ENCODE results near the gene VAV3.

Gene VAV3

DNA sequence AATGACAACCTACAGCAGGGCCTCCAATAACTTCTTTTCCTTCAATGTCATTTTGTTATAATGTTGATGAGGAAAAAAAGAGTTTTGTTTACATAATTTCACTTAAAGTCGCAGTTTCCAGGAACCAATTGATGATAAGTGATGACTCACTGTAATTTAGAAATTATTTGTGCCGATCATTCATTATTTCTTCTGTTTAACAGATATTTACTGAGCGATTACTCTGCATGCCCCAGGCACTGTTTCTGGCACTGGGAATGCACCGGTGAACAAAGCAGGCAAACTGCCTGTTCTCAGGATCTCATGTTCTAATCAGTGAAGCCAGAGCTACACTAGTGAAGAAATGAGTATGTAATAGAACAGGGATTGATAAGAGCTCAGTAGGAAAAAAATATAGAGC is 420.7 kb downstream of the VAV3 start:
- no peak overlapping the region for H2AFZ ChIP-seq (ENCODE audit: low read length)
- no peak overlapping the region for H2BK120ac ChIP-seq (ENCODE audit: low read depth, low read length)
- H3K9ac ChIP-seq (ENCODE audit: low read depth, low read length, poor library complexity), result no peak overlapping the region
- WGBS, 2 donors (ENCODE audit: extremely low coverage in 2 of 2, insufficient read length in 2 of 2, insufficient replicate concordance in 1 of 2), result no CpG with 5 or more reads among the region's 4 CpGs
- H3K36me3 ChIP-seq (replicated peaks in 1 of 2; ENCODE audit: control insufficient read depth in 2 of 2, insufficient read depth in 2 of 2, low read length in 2 of 2), result no peaks in the 10 kb centered on the region
- H2AK5ac ChIP-seq (ENCODE audit: low read depth, low read length), result no peak overlapping the region
- H4K91ac ChIP-seq (ENCODE audit: low read depth, low read length, poor library complexity), result no peak overlapping the region
- no peak overlapping the region for H3K4ac ChIP-seq (ENCODE audit: low read length)
- no peak overlapping the region for H2BK5ac ChIP-seq (ENCODE audit: low read length)
- H4K8ac ChIP-seq (ENCODE audit: low read depth, low read length), result no peak overlapping the region
- H2BK15ac ChIP-seq (ENCODE audit: low read length), result no peak overlapping the region
- no peaks in the 10 kb centered on the region for H3K27me3 ChIP-seq (ENCODE audit: control insufficient read depth in 3 of 3, insufficient read depth in 3 of 3, low read depth in 1 of 3, low read length in 3 of 3)
- H3K9me3 ChIP-seq (replicated peaks in 1 of 2; ENCODE audit: control insufficient read depth in 2 of 2, insufficient read depth in 1 of 2, low read depth in 1 of 2, low read length in 2 of 2), result no peaks in the 10 kb centered on the region
- no peak overlapping the region for H3K18ac ChIP-seq (ENCODE audit: low read length)
- no peak overlapping the region for H3K14ac ChIP-seq (ENCODE audit: low read length)
- no peak overlapping the region for H3K27ac ChIP-seq (replicated peaks; ENCODE audit: low read length)
- no peaks in the 10 kb centered on the region for H3K4me1 ChIP-seq (ENCODE audit: control insufficient read depth in 2 of 2, insufficient read depth in 1 of 2, low read depth in 1 of 2, low read length in 2 of 2)
- H3K23ac ChIP-seq (ENCODE audit: low read depth, low read length, poor library complexity), result no peak overlapping the region
- no peaks in the 10 kb centered on the region for H3K79me1 ChIP-seq (ENCODE audit: low read depth, low read length)
- H3K4me2 ChIP-seq (ENCODE audit: insufficient read depth, low read length, poor library complexity, severe bottlenecking), result no peak overlapping the region
- no peak for DNase-seq (ENCODE audit: low spot score)
- no peak overlapping the region for H2BK12ac ChIP-seq (ENCODE audit: low read length)
- H3K4me3 ChIP-seq (ENCODE audit: low read length in 2 of 2), result no peak overlapping the region

DNA sequence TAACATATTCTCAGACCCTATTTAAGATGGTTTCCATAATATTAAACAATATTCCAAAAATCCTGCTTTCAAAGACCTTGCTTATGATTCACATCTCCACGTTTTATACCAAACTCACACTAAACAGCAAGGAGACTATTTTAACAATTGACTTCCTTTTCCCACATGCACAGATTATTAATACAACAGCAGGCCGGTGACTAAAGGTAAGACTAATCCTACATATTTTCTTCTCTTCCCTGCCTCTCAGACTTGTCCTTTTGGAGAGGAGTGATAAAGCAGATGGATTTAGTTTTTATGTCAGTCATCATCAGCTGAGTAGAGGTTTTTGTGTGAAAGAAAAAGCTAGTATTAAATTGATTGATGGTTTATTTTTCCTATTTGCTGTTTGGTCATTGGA is 423.6 kb downstream of the VAV3 start:
- no peaks in the 10 kb centered on the region for H3K27me3 ChIP-seq (ENCODE audit: control insufficient read depth in 3 of 3, insufficient read depth in 3 of 3, low read depth in 1 of 3, low read length in 3 of 3)
- no peak overlapping the region for H3K4ac ChIP-seq (ENCODE audit: low read length)
- H3K79me1 ChIP-seq (ENCODE audit: low read depth, low read length), result no peaks in the 10 kb centered on the region
- H2BK120ac ChIP-seq (ENCODE audit: low read depth, low read length), result no peak overlapping the region
- H3K9me3 ChIP-seq (replicated peaks in 1 of 2; ENCODE audit: control insufficient read depth in 2 of 2, insufficient read depth in 1 of 2, low read depth in 1 of 2, low read length in 2 of 2), result no peaks in the 10 kb centered on the region
- no peak overlapping the region for H3K23ac ChIP-seq (ENCODE audit: low read depth, low read length, poor library complexity)
- H4K91ac ChIP-seq (ENCODE audit: low read depth, low read length, poor library complexity), result no peak overlapping the region
- H3K4me3 ChIP-seq (ENCODE audit: low read length in 2 of 2), result no peak overlapping the region
- H2BK5ac ChIP-seq (ENCODE audit: low read length), result no peak overlapping the region
- H3K9ac ChIP-seq (ENCODE audit: low read depth, low read length, poor library complexity), result no peak overlapping the region
- no peak overlapping the region for H3K14ac ChIP-seq (ENCODE audit: low read length)
- no peak overlapping the region for H2AK5ac ChIP-seq (ENCODE audit: low read depth, low read length)
- no peaks in the 10 kb centered on the region for H3K36me3 ChIP-seq (replicated peaks in 1 of 2; ENCODE audit: control insufficient read depth in 2 of 2, insufficient read depth in 2 of 2, low read length in 2 of 2)
- no peak overlapping the region for H2AFZ ChIP-seq (ENCODE audit: low read length)
- H4K8ac ChIP-seq (ENCODE audit: low read depth, low read length), result no peak overlapping the region
- no peak overlapping the region for H3K27ac ChIP-seq (replicated peaks; ENCODE audit: low read length)
- no peak overlapping the region for H3K18ac ChIP-seq (ENCODE audit: low read length)
- H2BK12ac ChIP-seq (ENCODE audit: low read length), result no peak overlapping the region
- no CpG with 5 or more reads among the region's 2 CpGs for WGBS, 2 donors (ENCODE audit: extremely low coverage in 2 of 2, insufficient read length in 2 of 2, insufficient replicate concordance in 1 of 2)
- H2BK15ac ChIP-seq (ENCODE audit: low read length), result no peak overlapping the region
- no peak for DNase-seq (ENCODE audit: low spot score)
- H3K4me2 ChIP-seq (ENCODE audit: insufficient read depth, low read length, poor library complexity, severe bottlenecking), result no peak overlapping the region
- H3K4me1 ChIP-seq (ENCODE audit: control insufficient read depth in 2 of 2, insufficient read depth in 1 of 2, low read depth in 1 of 2, low read length in 2 of 2), result peaks cover 0 to 3% of the 10 kb centered on the region in 2 donors

DNA sequence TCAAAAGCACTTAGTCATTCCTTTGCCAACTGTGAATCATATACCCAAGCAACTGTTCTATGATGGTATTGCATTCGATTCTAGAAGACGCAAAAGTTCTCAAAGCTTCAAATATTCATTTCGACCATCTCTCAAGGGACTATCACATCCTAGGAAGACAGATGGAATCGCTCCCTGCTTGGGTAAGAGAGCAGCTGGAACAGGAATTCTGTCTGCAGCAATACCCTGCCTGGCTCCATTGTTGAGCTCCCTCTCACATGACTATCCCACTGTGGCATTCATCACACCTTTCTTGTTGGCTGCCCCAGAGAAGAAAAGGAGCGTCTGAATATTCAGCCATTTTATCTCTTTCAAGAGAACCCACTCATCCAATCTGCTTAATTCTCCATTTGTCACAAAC is 426.5 kb downstream of the VAV3 start:
- WGBS, 2 donors (ENCODE audit: extremely low coverage in 2 of 2, insufficient read length in 2 of 2, insufficient replicate concordance in 1 of 2), result no CpG with 5 or more reads among the region's 5 CpGs
- Histone ChIP-seq H3K23ac (ENCODE audit: low read depth, low read length, poor library complexity) (no peak overlapping the region), H3K14ac (ENCODE audit: low read length) (no peak overlapping the region), H2BK5ac (ENCODE audit: low read length) (no peak overlapping the region), H3K27me3 (ENCODE audit: control insufficient read depth in 3 of 3, insufficient read depth in 3 of 3, low read depth in 1 of 3, low read length in 3 of 3) (no peaks in the 10 kb centered on the region), H3K4me2 (ENCODE audit: insufficient read depth, low read length, poor library complexity, severe bottlenecking) (no peak overlapping the region), H3K18ac (ENCODE audit: low read length) (no peak overlapping the region), H4K91ac (ENCODE audit: low read depth, low read length, poor library complexity) (no peak overlapping the region), H3K36me3 (replicated peaks in 1 of 2; ENCODE audit: control insufficient read depth in 2 of 2, insufficient read depth in 2 of 2, low read length in 2 of 2) (no peaks in the 10 kb centered on the region), H3K4me1 (ENCODE audit: control insufficient read depth in 2 of 2, insufficient read depth in 1 of 2, low read depth in 1 of 2, low read length in 2 of 2) (peaks cover 0 to 3% of the 10 kb centered on the region in 2 donors), H2AK5ac (ENCODE audit: low read depth, low read length) (no peak overlapping the region), H3K79me1 (ENCODE audit: low read depth, low read length) (no peaks in the 10 kb centered on the region), H3K4ac (ENCODE audit: low read length) (no peak overlapping the region), H2AFZ (ENCODE audit: low read length) (no peak overlapping the region), H2BK15ac (ENCODE audit: low read length) (no peak overlapping the region), H3K4me3 (ENCODE audit: low read length in 2 of 2) (no peak overlapping the region), H3K27ac (replicated peaks; ENCODE audit: low read length) (no peak overlapping the region), H2BK12ac (ENCODE audit: low read length) (no peak overlapping the region), H3K9me3 (replicated peaks in 1 of 2; ENCODE audit: control insufficient read depth in 2 of 2, insufficient read depth in 1 of 2, low read depth in 1 of 2, low read length in 2 of 2) (no peaks in the 10 kb centered on the region), H4K8ac (ENCODE audit: low read depth, low read length) (no peak overlapping the region), H2BK120ac (ENCODE audit: low read depth, low read length) (no peak overlapping the region), H3K9ac (ENCODE audit: low read depth, low read length, poor library complexity) (no peak overlapping the region)
- no peak for DNase-seq (ENCODE audit: low spot score)

DNA sequence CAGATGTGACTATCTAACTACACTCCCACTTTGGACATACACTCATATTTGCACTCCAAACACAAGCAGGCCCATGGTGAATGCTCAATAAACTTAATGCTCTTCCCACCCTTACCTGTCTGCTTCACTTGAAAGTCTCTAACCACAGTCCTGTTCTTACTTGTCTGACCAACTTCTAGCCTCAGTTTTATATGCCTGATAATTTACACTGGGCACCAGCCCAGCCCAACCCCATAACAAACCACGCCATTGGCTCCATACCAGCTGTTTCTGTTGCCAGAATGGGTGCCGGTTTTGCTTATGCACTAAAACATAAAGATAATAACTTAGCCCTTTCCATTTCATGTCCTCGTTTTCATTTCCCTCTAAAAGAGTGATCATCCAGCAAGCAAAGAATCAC is 428.7 kb downstream of the VAV3 start:
- H3K36me3 ChIP-seq (replicated peaks in 1 of 2; ENCODE audit: control insufficient read depth in 2 of 2, insufficient read depth in 2 of 2, low read length in 2 of 2), result no peaks in the 10 kb centered on the region
- no peak overlapping the region for H2BK5ac ChIP-seq (ENCODE audit: low read length)
- no peak overlapping the region for H3K9ac ChIP-seq (ENCODE audit: low read depth, low read length, poor library complexity)
- no peak overlapping the region for H2AK5ac ChIP-seq (ENCODE audit: low read depth, low read length)
- WGBS, 2 donors (ENCODE audit: extremely low coverage in 2 of 2, insufficient read length in 2 of 2, insufficient replicate concordance in 1 of 2), result no CpG with 5 or more reads among the region's 3 CpGs
- no peak overlapping the region for H2AFZ ChIP-seq (ENCODE audit: low read length)
- H3K27ac ChIP-seq (replicated peaks; ENCODE audit: low read length), result no peak overlapping the region
- DNase-seq (ENCODE audit: low spot score), result no peak
- H3K4me1 ChIP-seq (ENCODE audit: control insufficient read depth in 2 of 2, insufficient read depth in 1 of 2, low read depth in 1 of 2, low read length in 2 of 2), result peaks cover 0 to 3% of the 10 kb centered on the region in 2 donors
- H4K8ac ChIP-seq (ENCODE audit: low read depth, low read length), result no peak overlapping the region
- H3K27me3 ChIP-seq (ENCODE audit: control insufficient read depth in 3 of 3, insufficient read depth in 3 of 3, low read depth in 1 of 3, low read length in 3 of 3), result peaks cover 0 to 7% (median 0%) of the 10 kb centered on the region in 3 experiments
- H3K18ac ChIP-seq (ENCODE audit: low read length), result no peak overlapping the region
- no peak overlapping the region for H3K4me3 ChIP-seq (ENCODE audit: low read length in 2 of 2)
- no peak overlapping the region for H4K91ac ChIP-seq (ENCODE audit: low read depth, low read length, poor library complexity)
- no peaks in the 10 kb centered on the region for H3K9me3 ChIP-seq (replicated peaks in 1 of 2; ENCODE audit: control insufficient read depth in 2 of 2, insufficient read depth in 1 of 2, low read depth in 1 of 2, low read length in 2 of 2)
- no peak overlapping the region for H2BK120ac ChIP-seq (ENCODE audit: low read depth, low read length)
- H3K14ac ChIP-seq (ENCODE audit: low read length), result no peak overlapping the region
- H2BK12ac ChIP-seq (ENCODE audit: low read length), result no peak overlapping the region
- H3K4me2 ChIP-seq (ENCODE audit: insufficient read depth, low read length, poor library complexity, severe bottlenecking), result no peak overlapping the region
- H3K79me1 ChIP-seq (ENCODE audit: low read depth, low read length), result no peaks in the 10 kb centered on the region
- no peak overlapping the region for H2BK15ac ChIP-seq (ENCODE audit: low read length)
- H3K4ac ChIP-seq (ENCODE audit: low read length), result no peak overlapping the region
- no peak overlapping the region for H3K23ac ChIP-seq (ENCODE audit: low read depth, low read length, poor library complexity)
